AG10803 (cell line): ENCODE measurements around the gene CTNNAL1.
"Not testable (repeated sequence)": the region's sequence is repeated elsewhere in the genome, so short reads cannot be mapped to it uniquely, and the experiment has no call there.

ENCODE experiments used
- DNase-seq: peaks from one replicate; pipeline ENCODE4 v3.0.0; 2010; ENCODE audit warnings: low read depth
- H3K4me3 ChIP-seq: 2 replicates; pipeline ENCODE4 v1.5.1; 2011; ENCODE audit warnings: mild to moderate bottlenecking, low read length, control low read depth
- TF ChIP-seq, protein P1 (sequence below): conservative IDR thresholded peaks from 2 replicates; pipeline ENCODE4 v1.5.1; 2011; ENCODE audit warnings: mild to moderate bottlenecking, low read length, control low read depth, inconsistent platforms

Gene CTNNAL1

DNA sequence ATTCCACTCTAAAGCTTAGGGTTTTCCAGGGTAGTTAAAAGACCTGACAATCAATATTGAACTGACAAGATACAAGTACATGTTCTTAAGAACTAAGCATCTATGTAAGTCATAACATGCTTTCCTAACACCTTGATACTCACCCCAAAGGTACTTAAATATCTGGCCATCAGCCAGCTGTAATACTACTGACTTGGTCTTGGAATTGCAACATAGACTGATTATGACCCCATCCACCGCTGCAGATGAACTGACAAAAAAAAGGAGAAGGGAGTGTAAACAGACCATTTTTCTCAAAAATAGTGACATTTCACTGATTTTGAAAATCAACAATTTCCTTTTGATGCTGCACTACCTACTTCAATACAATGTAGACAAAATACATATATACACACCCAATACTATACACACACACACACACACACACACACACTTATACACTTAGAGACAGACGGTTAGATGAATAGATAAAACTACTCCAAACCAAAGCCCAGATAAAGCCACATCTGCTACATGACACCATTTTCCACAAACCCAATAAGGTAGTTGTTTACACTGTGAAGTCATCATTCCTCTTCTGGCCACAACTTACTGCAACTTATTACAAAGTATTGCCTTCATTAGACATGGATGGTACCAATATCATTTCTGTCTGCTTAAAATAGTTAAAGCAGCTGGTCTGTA, 109.7 kb downstream of the CTNNAL1 start:
- DNase-seq = no peak
- H3K4me3 ChIP-seq = no peak overlapping the region
- TF ChIP-seq, protein P1, sequence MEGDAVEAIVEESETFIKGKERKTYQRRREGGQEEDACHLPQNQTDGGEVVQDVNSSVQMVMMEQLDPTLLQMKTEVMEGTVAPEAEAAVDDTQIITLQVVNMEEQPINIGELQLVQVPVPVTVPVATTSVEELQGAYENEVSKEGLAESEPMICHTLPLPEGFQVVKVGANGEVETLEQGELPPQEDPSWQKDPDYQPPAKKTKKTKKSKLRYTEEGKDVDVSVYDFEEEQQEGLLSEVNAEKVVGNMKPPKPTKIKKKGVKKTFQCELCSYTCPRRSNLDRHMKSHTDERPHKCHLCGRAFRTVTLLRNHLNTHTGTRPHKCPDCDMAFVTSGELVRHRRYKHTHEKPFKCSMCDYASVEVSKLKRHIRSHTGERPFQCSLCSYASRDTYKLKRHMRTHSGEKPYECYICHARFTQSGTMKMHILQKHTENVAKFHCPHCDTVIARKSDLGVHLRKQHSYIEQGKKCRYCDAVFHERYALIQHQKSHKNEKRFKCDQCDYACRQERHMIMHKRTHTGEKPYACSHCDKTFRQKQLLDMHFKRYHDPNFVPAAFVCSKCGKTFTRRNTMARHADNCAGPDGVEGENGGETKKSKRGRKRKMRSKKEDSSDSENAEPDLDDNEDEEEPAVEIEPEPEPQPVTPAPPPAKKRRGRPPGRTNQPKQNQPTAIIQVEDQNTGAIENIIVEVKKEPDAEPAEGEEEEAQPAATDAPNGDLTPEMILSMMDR = no peak

DNA sequence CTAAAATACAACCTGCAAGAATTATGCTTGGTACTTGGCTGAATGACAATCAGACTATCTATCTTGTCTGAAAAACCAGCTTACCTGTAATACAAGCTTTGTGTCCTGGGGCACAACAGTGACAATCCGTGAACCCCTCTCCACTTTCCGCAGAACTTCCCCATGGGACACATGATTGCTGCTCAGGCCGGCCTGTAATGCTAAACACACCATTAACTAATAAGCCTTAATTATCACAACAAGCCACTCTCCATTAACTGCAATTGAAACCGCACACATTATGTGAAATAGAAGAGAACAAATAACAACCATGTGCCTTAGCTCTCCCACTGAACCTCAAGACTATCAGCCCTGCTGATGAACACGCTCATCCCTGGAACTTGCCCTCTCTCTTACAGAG, 113.1 kb downstream of the CTNNAL1 start:
- H3K4me3 ChIP-seq = no peak overlapping the region
- no peak for DNase-seq
- TF ChIP-seq, protein P1 = no peak

DNA sequence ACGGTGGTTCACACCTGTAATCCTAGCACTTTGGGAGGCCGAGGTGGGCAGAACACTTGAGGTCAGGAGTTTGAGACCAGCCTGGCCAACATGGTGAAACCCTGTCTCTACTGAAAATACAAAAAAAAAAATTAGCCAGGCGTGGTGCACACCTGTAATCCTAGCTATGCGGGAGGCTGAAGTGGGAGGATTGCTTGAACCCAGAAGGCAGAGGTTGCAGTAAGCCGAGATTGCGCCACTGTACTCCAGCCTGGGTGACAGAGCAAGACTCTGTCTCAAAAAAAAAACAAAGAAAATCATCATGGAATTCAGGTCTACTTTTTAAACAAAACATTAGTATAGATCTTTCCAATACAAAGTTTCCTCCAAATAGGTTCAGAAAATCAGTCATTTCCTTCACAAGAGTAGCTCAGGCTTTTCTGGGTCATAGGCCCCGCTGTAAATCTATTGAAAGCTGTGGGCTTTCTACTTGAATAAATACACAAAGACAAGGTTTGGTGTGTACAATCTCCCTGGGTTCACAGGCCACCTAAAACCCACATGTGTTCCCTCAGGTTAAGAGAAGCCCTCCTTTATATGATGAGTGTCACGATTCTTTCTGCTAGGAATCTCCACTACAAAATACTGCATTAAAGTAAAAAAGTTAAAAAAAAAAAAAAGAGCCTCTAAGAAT, 114.1 kb downstream of the CTNNAL1 start:
- DNase-seq, H3K4me3 ChIP-seq: not testable (repeated sequence)

DNA sequence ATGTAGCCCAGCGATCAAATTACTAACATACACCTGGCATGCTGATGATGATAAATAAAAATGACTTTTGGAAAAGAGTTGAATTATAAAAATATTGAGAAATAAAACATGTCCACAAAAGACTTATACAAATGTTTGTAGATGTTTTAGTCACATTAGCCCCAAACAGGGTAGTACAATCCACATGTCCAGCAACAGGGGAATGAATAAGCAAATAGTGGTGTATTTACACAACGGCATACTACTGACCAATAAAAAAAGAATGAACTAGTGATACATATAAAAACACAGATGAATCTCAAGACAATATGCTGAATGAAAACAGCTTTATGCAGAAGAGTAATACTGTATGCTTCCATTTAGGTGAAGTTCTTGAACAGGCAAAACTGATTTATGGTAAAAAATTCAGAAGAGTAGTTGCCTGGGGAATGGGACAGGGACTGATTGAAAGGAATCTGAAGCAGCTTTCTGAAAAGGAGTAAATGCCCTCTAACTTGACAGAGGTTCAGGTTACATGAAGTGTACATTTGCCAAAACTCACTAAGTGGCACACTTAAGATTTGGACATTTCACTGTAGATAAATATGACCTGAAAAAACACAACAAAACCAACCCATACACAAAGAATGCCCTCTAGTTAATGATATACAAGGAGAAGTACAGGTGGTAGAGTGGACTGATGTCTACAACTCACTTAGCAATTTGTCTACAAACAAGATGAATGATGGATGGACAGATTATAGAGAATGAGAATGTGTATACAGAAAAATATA, 115.8 kb downstream of the CTNNAL1 start:
- no peak for DNase-seq
- H3K4me3 ChIP-seq = no peak overlapping the region
- TF ChIP-seq, protein P1 = no peak

DNA sequence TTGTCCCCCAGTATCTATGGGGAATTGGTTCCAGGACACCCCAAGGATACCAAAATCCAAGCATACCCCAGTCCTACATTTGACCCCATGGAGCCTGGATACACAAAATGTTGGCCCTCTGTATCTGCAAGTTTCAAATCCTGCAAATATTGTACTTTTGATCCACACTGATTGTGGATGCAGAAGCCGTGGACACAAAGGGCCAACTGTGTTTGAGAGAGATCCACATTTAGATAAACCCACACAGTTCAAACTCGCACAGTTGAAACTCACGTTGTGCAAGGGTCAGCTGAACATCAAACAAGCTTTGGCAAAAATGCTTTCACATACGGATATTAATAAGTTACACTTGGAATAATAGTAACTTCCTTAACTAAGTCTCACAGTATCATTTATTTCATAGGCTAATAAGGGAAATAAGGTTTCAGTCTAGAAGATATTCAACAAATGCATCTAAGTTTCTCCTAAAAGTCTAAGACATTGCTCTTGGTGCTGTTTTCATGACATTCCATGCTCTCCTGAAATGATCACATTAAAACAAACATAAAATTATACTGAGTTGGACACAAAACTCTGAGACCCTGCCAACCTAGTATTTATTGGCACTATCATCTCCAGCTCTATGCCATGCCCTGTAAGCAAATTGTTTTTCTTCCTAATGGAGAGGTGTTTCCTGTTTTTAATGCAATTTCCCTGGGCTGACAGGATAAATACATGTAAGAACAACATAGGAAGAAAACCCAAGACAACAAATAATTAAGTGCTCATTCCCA, 118.9 kb downstream of the CTNNAL1 start:
- TF ChIP-seq, protein P1 = no peak
- no peak overlapping the region for H3K4me3 ChIP-seq
- no peak for DNase-seq
